HepG2 (cell line): Measurements from ENCODE around the gene NEDD4L. TPM values are rescaled to one million over a fixed set of nuclear protein-coding genes. Genes with fewer than 3 reads are reported as not detected.

Source experiments
- ASH2L ChIP-seq: fragments of 300-600, 200-600 bp; sonication (generic); IDR thresholded peaks from 2 replicates; pipeline ENCODE4 v1.7.0; 2017; ENCODE audit warnings: low read depth, mild to moderate bottlenecking, moderate library complexity, mixed read lengths, low read length; ENCODE audit not compliant: insufficient read length
- CBX5 ChIP-seq: sonication (generic); formaldehyde crosslinking; IDR thresholded peaks from 2 replicates; pipeline ENCODE4 v1.4.0; 2020; ENCODE audit warnings: missing genetic modification reagents, borderline replicate concordance
- ELF4 ChIP-seq: sonication (generic); formaldehyde crosslinking; IDR thresholded peaks from 2 replicates; pipeline ENCODE4 v1.5.0; 2020; ENCODE audit warnings: missing genetic modification reagents, mild to moderate bottlenecking, moderate library complexity, borderline replicate concordance
- FOSL1 ChIP-seq: sonication (generic); formaldehyde crosslinking; IDR thresholded peaks from 2 replicates; pipeline ENCODE4 v1.9.0; 2021; ENCODE audit warnings: missing genetic modification reagents, borderline replicate concordance
- KDM5B ChIP-seq: sonication (generic); formaldehyde crosslinking; IDR thresholded peaks from 2 replicates; pipeline ENCODE4 v1.4.0; 2020; ENCODE audit warnings: missing genetic modification reagents, mild to moderate bottlenecking, borderline replicate concordance
- MEF2D ChIP-seq: sonication (generic); formaldehyde crosslinking; IDR thresholded peaks from 2 replicates; pipeline ENCODE4 v1.5.1; 2020; ENCODE audit warnings: mild to moderate bottlenecking, missing genetic modification reagents
- NCOA1 ChIP-seq: sonication (generic); formaldehyde crosslinking; IDR thresholded peaks from 2 replicates; pipeline ENCODE4 v1.9.0; 2021; ENCODE audit warnings: missing genetic modification reagents
- NFIC ChIP-seq: IDR thresholded peaks from 2 replicates; pipeline ENCODE4 v1.6.1; 2012; ENCODE audit warnings: mild to moderate bottlenecking, low read length, inconsistent platforms
- RORA ChIP-seq: sonication (generic); formaldehyde crosslinking; IDR thresholded peaks from 2 replicates; pipeline ENCODE4 v1.5.0; 2020; ENCODE audit warnings: mild to moderate bottlenecking, missing genetic modification reagents, moderate library complexity
- TARDBP ChIP-seq: sonication (generic); formaldehyde crosslinking; IDR thresholded peaks from 2 replicates; pipeline ENCODE4 v1.8.0; 2022; ENCODE audit warnings: mild to moderate bottlenecking, missing genetic modification reagents
- TBL1XR1 ChIP-seq: fragments of 150-350 bp; IDR thresholded peaks from 2 replicates; pipeline ENCODE4 v1.6.1; 2014; ENCODE audit warnings: borderline replicate concordance, low read length; ENCODE audit not compliant: partially characterized antibody
- THYN1 ChIP-seq: sonication (generic); formaldehyde crosslinking; IDR thresholded peaks from 2 replicates; pipeline ENCODE4 v1.8.1; 2023; ENCODE audit warnings: low read depth, mild to moderate bottlenecking, moderate library complexity, missing genetic modification reagents, borderline replicate concordance
- TMF1 ChIP-seq: sonication (generic); formaldehyde crosslinking; IDR thresholded peaks from 2 replicates; pipeline ENCODE4 v1.8.1; 2022; ENCODE audit warnings: low read depth, missing genetic modification reagents
- ZNF232 ChIP-seq: sonication (generic); formaldehyde crosslinking; IDR thresholded peaks from 2 replicates; pipeline ENCODE4 v1.4.0; 2020; ENCODE audit warnings: missing genetic modification reagents, borderline replicate concordance
- ZNF446 ChIP-seq: sonication (generic); formaldehyde crosslinking; IDR thresholded peaks from 2 replicates; pipeline ENCODE4 v1.5.0; 2020; ENCODE audit warnings: mild to moderate bottlenecking, missing genetic modification reagents
- ZNF792 ChIP-seq: IDR thresholded peaks from 2 replicates; pipeline ENCODE4 v1.6.1; 2016
- ZSCAN29 ChIP-seq: sonication (generic); formaldehyde crosslinking; conservative IDR thresholded peaks from 2 replicates; pipeline ENCODE4 v1.4.0; 2020; ENCODE audit warnings: mild to moderate bottlenecking, missing genetic modification reagents
- polyA plus RNA-seq, 8 experiments: library from polyadenylated mRNA; depleted of rRNA in 3 of 8; stranded (reverse) in 7 of 8; unstranded in 1 of 8; fragments of >200 nt; fragmentation: Illumina TruSeq in 4 of 8; extraction: Trizol in 4 of 8; gene quantifications; 2 replicates each; pipeline versions ENCODE4 v1.2.1 to v1.2.3, GENCODE V29; 2011 to 2016; ENCODE audit warnings: low read depth in 4 of 8, missing spikeins in 1 of 8, mixed read lengths in 1 of 8; ENCODE audit not compliant: insufficient read depth in 1 of 8
- total RNA-seq, 5 experiments: library from RNA; depleted of rRNA; stranded (reverse); fragments of >200 nt; fragmentation: Illumina TruSeq; extraction: Trizol; gene quantifications; 2 replicates each; pipeline ENCODE4 v1.2.3, GENCODE V29; 2016; ENCODE audit warnings: low read depth in 1 of 5
- TF ChIP-seq, protein P1 (sequence below): sonication (generic); formaldehyde crosslinking; IDR thresholded peaks from 2 replicates; pipeline ENCODE4 v1.4.0; 2020; ENCODE audit warnings: missing genetic modification reagents
- TF ChIP-seq, protein P2 (sequence below): sonication (generic); formaldehyde crosslinking; IDR thresholded peaks from 2 replicates; pipeline ENCODE4 v1.4.0; 2020; ENCODE audit warnings: missing genetic modification reagents
- TF ChIP-seq, protein P3 (sequence below): sonication (generic); formaldehyde crosslinking; IDR thresholded peaks from 2 replicates; pipeline ENCODE4 v1.5.1; 2020; ENCODE audit warnings: missing genetic modification reagents, mild to moderate bottlenecking, borderline replicate concordance
- TF ChIP-seq, protein P4 (sequence below): sonication (generic); formaldehyde crosslinking; IDR thresholded peaks from 2 replicates; pipeline ENCODE4 v1.5.0; 2020; ENCODE audit warnings: mild to moderate bottlenecking, missing genetic modification reagents, borderline replicate concordance

NEDD4L gene
- total and polyA plus RNA-seq, 2 of the 13 experiments (the other 11 are each of a cell fraction or from before 2014, with no cell fraction given) = 168 to 390 TPM

DNA sequence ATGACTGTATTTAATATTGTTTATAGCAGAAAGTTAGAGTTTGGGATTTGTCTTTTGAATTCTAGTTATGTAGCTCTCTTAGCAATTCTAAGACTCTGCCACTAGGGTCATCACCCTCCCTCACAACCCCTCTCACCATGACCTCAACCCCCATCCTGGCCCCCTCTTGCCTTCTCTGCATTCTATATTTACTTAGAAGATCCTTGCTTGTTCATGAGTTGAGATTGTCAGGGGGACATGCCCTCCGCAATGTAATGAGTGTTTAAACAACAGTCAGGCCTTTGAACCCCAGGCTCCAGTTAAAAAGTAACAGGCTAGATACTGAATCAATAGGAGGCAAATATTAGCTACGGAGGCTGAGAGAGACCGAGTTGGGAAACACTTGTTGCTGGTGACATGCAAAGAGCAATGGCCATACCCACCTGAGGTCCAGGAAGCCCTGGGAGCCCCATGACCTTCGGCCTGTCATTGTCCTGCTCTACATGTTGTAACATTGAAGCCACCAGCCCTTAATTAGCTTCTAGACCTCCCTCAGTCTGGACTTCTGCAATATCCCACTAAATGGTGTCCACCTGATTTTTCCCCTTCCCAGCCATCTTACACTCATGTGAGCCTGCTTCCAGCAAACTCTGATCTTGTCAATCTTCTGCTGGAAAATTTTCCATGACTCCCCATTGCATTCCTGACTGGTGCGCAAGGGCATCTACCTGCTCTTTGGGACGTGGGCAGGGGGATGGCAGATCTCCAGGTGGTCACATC is 363.8 kb downstream of the NEDD4L start (continued):
- TF ChIP-seq, protein P1, sequence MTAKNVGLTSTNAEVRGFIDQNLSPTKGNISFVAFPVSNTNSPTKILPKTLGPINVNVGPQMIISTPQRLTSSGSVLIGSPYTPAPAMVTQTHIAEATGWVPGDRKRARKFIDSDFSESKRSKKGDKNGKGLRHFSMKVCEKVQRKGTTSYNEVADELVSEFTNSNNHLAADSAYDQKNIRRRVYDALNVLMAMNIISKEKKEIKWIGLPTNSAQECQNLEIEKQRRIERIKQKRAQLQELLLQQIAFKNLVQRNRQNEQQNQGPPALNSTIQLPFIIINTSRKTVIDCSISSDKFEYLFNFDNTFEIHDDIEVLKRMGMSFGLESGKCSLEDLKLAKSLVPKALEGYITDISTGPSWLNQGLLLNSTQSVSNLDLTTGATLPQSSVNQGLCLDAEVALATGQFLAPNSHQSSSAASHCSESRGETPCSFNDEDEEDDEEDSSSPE (CRISPR knock-in tag) = peak; percentile 52; the same call in 1 of the 2 replicates
- TF ChIP-seq TARDBP (peak; percentile 79), NFIC (no peak), ELF4 (CRISPR knock-in tag) (0 out of 2 replicates have a peak, but pooled peaks have one; percentile 51), TMF1 (CRISPR knock-in tag) (no peak), ZNF446 (CRISPR knock-in tag) (no peak), MEF2D (CRISPR knock-in tag) (0 out of 2 replicates have a peak, but pooled peaks have one; percentile 88), NCOA1 (CRISPR knock-in tag) (peak; percentile 99), KDM5B (CRISPR knock-in tag) (no peak), THYN1 (no peak), ZNF792 (CRISPR knock-in tag) (peak; percentile 48; the same call in 1 of the 2 replicates), FOSL1 (CRISPR knock-in tag) (peak; percentile 35; the same call in 1 of the 2 replicates), ZSCAN29 (CRISPR knock-in tag) (peak; percentile 95), RORA (CRISPR knock-in tag) (peak; percentile 91; the same call in 1 of the 2 replicates), CBX5 (CRISPR knock-in tag) (no peak), TBL1XR1 (peak; percentile 71), ZNF232 (CRISPR knock-in tag) (peak; percentile 95; the same call in 1 of the 2 replicates), ASH2L (peak; percentile 87)
- TF ChIP-seq, protein P2, sequence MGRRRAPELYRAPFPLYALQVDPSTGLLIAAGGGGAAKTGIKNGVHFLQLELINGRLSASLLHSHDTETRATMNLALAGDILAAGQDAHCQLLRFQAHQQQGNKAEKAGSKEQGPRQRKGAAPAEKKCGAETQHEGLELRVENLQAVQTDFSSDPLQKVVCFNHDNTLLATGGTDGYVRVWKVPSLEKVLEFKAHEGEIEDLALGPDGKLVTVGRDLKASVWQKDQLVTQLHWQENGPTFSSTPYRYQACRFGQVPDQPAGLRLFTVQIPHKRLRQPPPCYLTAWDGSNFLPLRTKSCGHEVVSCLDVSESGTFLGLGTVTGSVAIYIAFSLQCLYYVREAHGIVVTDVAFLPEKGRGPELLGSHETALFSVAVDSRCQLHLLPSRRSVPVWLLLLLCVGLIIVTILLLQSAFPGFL (CRISPR knock-in tag) = no peak
- TF ChIP-seq, protein P3, sequence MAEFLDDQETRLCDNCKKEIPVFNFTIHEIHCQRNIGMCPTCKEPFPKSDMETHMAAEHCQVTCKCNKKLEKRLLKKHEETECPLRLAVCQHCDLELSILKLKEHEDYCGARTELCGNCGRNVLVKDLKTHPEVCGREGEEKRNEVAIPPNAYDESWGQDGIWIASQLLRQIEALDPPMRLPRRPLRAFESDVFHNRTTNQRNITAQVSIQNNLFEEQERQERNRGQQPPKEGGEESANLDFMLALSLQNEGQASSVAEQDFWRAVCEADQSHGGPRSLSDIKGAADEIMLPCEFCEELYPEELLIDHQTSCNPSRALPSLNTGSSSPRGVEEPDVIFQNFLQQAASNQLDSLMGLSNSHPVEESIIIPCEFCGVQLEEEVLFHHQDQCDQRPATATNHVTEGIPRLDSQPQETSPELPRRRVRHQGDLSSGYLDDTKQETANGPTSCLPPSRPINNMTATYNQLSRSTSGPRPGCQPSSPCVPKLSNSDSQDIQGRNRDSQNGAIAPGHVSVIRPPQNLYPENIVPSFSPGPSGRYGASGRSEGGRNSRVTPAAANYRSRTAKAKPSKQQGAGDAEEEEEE (CRISPR knock-in tag) = no peak; the same call in 1 of the 2 replicates
- TF ChIP-seq, protein P4, sequence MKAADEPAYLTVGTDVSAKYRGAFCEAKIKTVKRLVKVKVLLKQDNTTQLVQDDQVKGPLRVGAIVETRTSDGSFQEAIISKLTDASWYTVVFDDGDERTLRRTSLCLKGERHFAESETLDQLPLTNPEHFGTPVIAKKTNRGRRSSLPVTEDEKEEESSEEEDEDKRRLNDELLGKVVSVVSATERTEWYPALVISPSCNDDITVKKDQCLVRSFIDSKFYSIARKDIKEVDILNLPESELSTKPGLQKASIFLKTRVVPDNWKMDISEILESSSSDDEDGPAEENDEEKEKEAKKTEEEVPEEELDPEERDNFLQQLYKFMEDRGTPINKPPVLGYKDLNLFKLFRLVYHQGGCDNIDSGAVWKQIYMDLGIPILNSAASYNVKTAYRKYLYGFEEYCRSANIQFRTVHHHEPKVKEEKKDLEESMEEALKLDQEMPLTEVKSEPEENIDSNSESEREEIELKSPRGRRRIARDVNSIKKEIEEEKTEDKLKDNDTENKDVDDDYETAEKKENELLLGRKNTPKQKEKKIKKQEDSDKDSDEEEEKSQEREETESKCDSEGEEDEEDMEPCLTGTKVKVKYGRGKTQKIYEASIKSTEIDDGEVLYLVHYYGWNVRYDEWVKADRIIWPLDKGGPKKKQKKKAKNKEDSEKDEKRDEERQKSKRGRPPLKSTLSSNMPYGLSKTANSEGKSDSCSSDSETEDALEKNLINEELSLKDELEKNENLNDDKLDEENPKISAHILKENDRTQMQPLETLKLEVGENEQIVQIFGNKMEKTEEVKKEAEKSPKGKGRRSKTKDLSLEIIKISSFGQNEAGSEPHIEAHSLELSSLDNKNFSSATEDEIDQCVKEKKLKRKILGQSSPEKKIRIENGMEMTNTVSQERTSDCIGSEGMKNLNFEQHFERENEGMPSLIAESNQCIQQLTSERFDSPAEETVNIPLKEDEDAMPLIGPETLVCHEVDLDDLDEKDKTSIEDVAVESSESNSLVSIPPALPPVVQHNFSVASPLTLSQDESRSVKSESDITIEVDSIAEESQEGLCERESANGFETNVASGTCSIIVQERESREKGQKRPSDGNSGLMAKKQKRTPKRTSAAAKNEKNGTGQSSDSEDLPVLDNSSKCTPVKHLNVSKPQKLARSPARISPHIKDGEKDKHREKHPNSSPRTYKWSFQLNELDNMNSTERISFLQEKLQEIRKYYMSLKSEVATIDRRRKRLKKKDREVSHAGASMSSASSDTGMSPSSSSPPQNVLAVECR (CRISPR knock-in tag) = peak; percentile 53; the same call in 1 of the 2 replicates
